HG03439 (cell line): ENCODE data around the gene FRMD4B.

ENCODE experiments used
- ATAC-seq: cut with Tn5 transposase; IDR thresholded peaks from one replicate; pipeline ENCODE4 v1.9.1; 2021; ENCODE audit warnings: mild to moderate bottlenecking, moderate library complexity; ENCODE audit not compliant: unreplicated experiment

The FRMD4B gene

GRCh38 chr3:69368129-69368741 lies 17.7 kb downstream of the FRMD4B start:
- peak; percentile 92 for ATAC-seq

- ATAC-seq, result no peak
Measured at GRCh38 chr3:69367586-69367985, 18.3 kb downstream of the FRMD4B start.

GRCh38 chr3:69364354-69364753 lies 21.5 kb downstream of the FRMD4B start:
- no peak for ATAC-seq

DNA sequence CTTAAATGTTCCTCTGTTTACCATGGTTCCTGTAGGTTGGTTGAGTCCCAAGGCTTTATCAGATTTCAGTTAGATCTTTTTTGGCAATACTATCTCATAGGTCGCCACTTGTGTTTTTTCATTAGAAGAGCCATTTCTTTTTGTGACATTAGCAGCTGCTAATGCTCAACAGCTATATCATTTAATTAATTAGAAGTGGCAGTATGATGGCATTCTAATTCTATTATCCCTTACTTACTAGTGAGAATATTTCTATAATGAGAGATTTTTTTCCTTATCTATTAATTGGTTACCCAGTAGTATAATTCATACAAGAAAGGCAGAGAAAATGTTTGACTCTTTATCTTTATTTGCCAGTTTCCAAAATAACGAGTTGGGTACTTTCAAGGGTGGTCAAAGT lies 25.2 kb downstream of the FRMD4B start:
- ATAC-seq, result no peak

DNA sequence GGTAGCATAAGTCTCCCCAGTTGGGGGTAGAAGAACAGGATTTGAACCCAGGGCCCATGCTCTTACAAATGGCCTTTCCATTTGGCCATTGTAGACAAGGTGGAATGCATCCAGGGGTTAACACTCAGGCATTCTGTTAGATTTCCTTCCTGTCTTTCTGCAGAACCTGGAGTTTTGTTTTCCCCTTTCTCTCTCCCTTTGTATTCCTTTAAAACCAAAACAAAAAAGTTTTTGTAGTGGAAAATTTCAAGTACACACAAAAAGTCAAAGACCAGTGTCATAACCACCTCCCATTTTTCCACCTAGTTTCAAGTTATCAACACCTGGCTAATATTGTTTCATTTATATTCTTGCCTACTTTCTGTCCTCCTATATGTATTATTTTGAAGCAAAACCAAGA lies 26.0 kb downstream of the FRMD4B start:
- no peak for ATAC-seq

GRCh38 chr3:69359339-69359893 lies 26.5 kb downstream of the FRMD4B start:
- no peak for ATAC-seq

GRCh38 chr3:69357196-69357595 lies 28.7 kb downstream of the FRMD4B start:
- no peak for ATAC-seq

DNA sequence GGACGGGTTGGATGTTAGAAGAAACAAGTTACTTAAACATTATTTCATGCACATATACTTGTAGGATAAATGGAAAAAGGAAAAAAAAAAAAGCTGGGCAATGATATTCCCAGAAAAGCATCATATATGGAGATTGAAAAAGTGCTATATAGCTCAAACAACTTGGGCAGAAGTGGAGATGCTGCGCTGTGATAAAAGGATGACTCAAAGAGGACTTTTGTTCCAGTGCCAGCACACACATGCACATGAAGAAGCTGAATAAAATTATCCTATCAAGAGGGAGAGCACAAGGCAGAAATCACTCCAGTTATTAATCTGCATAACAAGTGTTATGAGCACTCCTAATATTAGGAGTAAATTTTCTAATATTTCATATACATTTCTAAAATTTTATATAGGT lies 30.9 kb downstream of the FRMD4B start:
- no peak for ATAC-seq

- no peak for ATAC-seq
Measured at GRCh38 chr3:69353503-69353902, 32.4 kb downstream of the FRMD4B start.

- no peak for ATAC-seq
Measured at GRCh38 chr3:69353088-69353478, 32.8 kb downstream of the FRMD4B start.

GRCh38 chr3:69352305-69353087 lies 33.4 kb downstream of the FRMD4B start:
- no peak for ATAC-seq

- ATAC-seq, result no peak
Measured at GRCh38 chr3:69343875-69344274, 42.0 kb downstream of the FRMD4B start.

DNA sequence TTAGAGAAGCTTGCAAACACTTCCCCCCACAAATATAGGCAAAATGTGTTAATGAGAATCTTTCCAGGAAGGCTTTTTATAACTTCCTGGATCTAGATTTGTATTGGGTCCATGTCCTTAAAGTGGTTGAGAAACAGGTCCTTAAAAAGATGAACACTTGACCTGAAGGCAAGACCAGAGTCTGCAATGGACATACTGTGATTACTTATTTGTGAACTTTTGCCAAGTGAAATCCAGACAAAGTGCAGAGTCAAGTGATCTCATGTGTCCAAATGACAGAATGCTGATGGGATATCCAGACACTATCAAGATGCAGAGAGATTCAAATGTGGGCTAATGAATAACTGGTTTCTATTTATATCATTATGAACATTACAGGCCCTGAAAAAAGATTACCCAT lies 43.8 kb downstream of the FRMD4B start:
- ATAC-seq, result no peak

- ATAC-seq, result no peak
Measured at GRCh38 chr3:69339760-69340159, 46.1 kb downstream of the FRMD4B start.

- no peak for ATAC-seq
Measured at GRCh38 chr3:69338911-69339310, 47.0 kb downstream of the FRMD4B start.

DNA sequence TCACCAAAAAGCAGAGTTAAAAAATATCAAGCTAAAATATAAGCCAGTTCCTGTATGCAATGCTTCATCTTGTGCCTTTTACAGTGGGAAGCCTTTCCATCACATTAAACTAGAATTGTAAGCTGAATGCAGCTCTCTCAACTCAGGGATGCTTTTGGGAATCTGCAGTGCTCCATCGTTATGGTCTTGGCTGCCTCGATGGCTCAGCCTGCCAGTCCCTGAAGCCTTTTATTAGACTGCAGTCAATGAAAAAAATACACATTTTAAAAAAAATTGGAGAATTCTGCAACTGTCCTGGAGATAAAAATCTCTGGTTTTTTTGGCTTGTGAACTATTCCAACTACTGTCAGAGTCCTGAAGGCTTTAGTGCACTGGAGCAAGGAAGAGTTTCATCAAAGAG lies 53.0 kb downstream of the FRMD4B start:
- no peak for ATAC-seq

DNA sequence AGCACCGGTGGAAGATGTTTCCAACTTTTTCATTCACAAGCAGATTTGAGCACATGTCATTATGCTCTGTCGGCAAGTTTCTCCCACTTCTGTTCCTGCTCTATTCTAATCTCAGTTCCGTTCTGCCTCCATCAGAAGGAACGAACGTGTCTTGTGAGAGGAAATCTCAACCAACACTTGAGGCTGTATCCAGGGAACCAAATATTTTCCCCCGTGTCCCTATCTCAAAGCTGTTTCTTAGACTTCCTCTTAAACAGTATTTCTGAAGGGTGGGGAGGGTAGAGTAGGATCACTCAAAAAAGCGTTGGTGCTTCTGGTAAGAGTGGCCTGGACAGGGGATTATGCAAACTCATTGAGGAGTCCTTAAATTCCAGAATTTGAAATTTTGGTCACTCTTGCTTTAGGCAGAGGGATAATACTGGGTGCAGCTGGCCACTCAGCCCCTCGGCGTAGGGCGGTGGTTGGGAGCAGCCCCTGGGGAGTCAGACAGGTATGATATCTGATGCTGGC lies 54.9 kb downstream of the FRMD4B start:
- no peak for ATAC-seq

DNA sequence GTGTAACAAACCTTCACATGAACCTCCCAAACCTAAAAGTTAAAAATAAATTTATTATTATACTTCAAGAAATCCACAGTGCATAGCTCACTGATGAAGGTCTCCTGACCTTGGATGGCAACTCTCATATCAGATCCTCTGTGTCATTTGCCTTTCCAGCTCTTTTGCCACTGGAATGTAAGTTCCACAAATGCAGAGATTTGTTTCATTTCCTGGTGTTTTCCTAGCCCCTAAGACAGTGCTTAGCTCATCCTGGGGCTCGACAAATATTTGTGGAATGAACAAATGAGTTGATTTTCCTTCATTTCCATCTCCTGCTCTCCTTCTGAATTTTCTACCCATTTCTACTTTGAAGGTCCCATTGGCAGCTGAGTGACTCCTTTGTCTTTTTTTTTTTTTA lies 56.0 kb downstream of the FRMD4B start:
- ATAC-seq, result no peak

GRCh38 chr3:69328963-69329302 lies 57.0 kb downstream of the FRMD4B start:
- no peak for ATAC-seq

- no peak for ATAC-seq
Measured at GRCh38 chr3:69328103-69328962, 57.6 kb downstream of the FRMD4B start.

- ATAC-seq, result peak; percentile 89
Measured at GRCh38 chr3:69326855-69327300, 59.0 kb downstream of the FRMD4B start.
